A549 (cell line): Measurements from ENCODE around the gene CEP83.

Experiments
- RCOR1 ChIP-seq: fragments of 150-350 bp; IDR thresholded peaks from 2 replicates; pipeline ENCODE4 v1.6.1; 2014; ENCODE audit warnings: antibody characterized with exemption, low read length, low read depth
- REST ChIP-seq: fragments of 200-600 bp; sonication (generic); IDR thresholded peaks from 2 replicates; pipeline ENCODE4 v1.6.1; 2016; ENCODE audit warnings: antibody characterized with exemption, mild to moderate bottlenecking, moderate library complexity
- TF ChIP-seq, protein P1 (sequence below): fragments of >200 bp; sonication (Bioruptor Twin); formaldehyde crosslinking; IDR thresholded peaks from 3 replicates; pipeline ENCODE4 v1.5.1; 2016
- TF ChIP-seq, protein P2 (sequence below): IDR thresholded peaks from 2 replicates; pipeline ENCODE4 v1.6.1; 2012; ENCODE audit warnings: low read depth, borderline replicate concordance

DNA sequence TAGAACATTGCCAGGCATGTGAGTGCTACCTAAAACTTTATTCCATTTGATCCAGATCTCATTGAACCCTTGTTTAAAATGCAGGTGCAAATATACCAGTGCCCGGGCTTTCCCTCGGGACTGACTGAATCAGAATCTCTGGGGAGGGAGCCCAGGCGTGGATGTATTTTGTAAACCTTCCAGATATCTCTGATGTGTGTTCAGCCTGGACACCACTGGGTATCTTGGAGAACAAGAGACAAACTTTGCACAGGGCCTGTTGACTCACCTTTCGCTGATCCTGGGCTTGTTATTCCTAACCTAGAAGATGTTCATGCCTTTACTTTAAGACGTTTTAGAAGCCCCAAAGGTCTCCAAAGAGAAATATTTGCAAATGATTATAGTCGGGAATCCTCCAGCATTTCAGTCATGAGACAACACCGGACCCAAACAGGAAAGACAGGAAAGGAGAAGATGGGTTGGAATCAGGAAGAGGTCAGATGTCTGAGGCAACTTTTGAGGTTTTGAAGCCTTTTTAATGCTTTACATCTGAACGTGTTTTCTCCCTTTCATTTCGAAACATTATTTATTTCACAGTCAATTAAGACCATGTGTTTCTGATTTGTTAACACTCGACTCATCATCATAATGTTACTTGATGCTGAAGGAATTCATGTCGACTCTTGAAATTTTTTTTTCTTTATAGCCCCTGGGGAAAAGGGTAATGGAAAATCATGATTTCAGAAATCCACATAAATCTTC lies 192.7 kb downstream of the CEP83 start:
- TF ChIP-seq REST: no peak
- TF ChIP-seq, protein P1, sequence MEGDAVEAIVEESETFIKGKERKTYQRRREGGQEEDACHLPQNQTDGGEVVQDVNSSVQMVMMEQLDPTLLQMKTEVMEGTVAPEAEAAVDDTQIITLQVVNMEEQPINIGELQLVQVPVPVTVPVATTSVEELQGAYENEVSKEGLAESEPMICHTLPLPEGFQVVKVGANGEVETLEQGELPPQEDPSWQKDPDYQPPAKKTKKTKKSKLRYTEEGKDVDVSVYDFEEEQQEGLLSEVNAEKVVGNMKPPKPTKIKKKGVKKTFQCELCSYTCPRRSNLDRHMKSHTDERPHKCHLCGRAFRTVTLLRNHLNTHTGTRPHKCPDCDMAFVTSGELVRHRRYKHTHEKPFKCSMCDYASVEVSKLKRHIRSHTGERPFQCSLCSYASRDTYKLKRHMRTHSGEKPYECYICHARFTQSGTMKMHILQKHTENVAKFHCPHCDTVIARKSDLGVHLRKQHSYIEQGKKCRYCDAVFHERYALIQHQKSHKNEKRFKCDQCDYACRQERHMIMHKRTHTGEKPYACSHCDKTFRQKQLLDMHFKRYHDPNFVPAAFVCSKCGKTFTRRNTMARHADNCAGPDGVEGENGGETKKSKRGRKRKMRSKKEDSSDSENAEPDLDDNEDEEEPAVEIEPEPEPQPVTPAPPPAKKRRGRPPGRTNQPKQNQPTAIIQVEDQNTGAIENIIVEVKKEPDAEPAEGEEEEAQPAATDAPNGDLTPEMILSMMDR: no peak
- TF ChIP-seq, protein P2, sequence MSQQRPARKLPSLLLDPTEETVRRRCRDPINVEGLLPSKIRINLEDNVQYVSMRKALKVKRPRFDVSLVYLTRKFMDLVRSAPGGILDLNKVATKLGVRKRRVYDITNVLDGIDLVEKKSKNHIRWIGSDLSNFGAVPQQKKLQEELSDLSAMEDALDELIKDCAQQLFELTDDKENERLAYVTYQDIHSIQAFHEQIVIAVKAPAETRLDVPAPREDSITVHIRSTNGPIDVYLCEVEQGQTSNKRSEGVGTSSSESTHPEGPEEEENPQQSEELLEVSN: no peak
- no peak for TF ChIP-seq RCOR1
